GM12892 (cell line): Measurements from ENCODE around the gene AGO4.
"Not testable (repeated sequence)": the region's sequence is repeated elsewhere in the genome, so short reads cannot be mapped to it uniquely, and the experiment has no call there.

Experiments used
- DNase-seq: peaks from one replicate; pipeline ENCODE4 v3.0.0; 2011; ENCODE audit not compliant: insufficient read length
- FAIRE-seq: peaks from 2 replicates; lab custom pipeline; 2011; peaks lifted over from hg19 to GRCh38; lab: Jason Lieb, UNC
- POLR2A ChIP-seq: IDR thresholded peaks from 2 replicates; pipeline ENCODE4 v1.6.1; 2011; ENCODE audit warnings: low read depth, low read length, control low read depth
- POLR2AphosphoS5 ChIP-seq: IDR thresholded peaks from 2 replicates; pipeline ENCODE4 v1.6.1; 2011; ENCODE audit warnings: low read depth, low read length, control low read depth
- TAF1 ChIP-seq: IDR thresholded peaks from 2 replicates; pipeline ENCODE4 v1.6.1; 2011; ENCODE audit warnings: low read depth, mild to moderate bottlenecking, control low read depth, low read length, borderline replicate concordance

The AGO4 gene

DNA sequence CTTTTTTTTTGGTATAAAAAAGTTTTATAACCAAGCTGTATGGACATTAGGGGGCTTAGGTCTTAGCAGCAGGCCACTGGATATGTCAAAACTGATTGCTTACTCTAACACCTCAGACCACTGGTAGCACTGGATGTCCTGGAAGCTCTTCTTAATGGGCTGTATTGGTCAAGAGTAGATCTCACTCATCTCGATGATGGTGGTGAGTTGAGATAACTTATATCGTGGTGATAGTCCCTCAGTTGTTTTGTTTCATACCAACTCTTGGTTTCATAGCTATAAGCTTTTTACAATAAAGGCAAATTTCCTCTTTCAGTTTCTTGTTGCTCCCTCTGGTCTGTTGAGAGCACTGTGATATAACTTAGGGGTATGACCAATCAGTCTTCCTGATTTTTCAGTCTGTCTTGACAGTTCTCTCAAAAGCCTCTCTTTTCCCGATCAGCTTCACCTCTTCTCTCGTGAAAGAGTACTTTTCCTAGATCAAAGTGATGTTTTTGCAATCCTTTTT lies 65.5 kb downstream of the AGO4 start:
- no peak for FAIRE-seq
- TF ChIP-seq POLR2AphosphoS5 (no peak), POLR2A (no peak), TAF1 (no peak)

DNA sequence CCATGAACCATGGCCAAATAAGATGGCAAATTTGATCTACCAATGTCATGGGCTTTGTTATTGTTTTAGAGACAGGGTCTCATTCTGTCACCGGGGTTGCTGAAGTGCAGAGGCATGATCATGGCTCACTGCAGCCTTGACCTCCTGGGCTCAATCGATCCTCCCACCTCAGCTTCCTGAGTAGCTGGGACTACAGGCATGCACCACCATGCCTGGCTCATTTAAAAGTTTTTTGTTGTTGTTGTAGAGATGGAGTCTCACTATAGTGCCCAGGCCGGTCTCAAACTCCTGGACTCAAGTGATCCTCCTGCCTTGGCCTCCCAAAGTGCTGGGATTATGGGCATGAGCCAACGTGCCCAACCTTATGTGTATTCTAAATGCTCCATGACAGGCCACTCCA lies 66.3 kb downstream of the AGO4 start:
- not testable (repeated sequence) for DNase-seq, FAIRE-seq

More for the DNA sequence above, 65.5 kb downstream of the AGO4 start:
- DNase-seq: no peak

DNA sequence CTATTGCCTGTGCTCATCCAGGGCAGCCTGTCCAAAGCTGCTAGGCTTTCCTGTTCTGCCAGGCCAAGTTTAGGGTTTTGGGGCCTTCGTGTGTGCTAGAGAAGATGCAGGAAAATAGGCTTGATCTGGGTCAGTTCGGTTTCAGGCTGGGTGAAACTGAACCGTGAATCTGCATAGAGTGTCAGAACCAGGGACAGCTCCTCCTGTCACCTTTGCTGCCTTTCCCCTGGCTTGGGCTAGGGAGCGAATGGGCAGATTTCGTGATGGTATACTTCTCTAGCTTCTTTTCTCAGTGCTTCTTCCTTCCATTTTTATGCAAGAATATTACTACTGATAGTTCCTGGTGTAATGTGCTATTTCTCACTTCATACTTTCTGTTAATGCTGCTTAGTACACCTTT lies 69.2 kb downstream of the AGO4 start:
- no peak for FAIRE-seq
- TF ChIP-seq POLR2AphosphoS5: no peak
- no peak for TF ChIP-seq TAF1
- DNase-seq: no peak

DNA sequence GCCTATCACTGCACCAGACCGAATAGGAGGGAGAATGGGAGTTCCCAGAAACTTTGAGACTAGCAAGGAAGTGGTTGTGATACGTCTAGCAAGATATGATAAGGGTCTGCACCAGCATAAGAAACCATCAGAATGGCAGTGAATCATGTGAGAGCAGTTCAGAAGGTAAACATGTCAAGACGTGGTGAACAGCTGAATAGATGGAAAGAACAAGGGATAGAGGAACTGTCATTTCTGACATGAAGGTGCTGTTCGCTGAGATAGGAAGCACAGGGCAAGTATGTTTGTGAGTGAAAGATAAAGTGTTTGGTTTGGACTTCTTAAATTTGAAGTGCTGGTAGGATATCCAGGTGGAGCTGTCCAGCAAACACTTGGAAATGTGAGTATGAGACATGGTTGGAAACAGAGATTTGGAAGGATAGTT lies 74.0 kb downstream of the AGO4 start:
- TF ChIP-seq TAF1 (no peak), POLR2AphosphoS5 (no peak), POLR2A (no peak)
- FAIRE-seq (no peak), DNase-seq (no peak)

DNA sequence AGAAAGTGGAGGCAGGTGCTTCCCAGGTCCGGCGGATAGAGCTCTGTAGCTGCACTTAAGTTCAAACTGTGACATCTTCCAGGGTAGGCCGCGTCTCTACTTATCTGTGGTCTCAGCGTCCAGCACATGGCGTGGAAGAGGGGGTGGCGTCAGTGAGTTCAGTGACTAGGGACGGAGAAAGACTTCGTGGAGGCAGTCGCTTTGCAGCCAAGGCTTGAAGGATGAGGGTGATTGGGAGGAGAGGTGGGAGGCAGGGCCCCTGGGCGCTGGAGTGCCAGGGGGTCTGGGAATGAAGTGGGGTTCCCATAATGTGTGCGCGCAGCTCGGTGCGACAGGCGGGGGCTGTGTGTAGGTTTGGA lies 74.7 kb downstream of the AGO4 start:
- TF ChIP-seq TAF1 (no peak), POLR2AphosphoS5 (no peak), POLR2A (no peak)
- DNase-seq (no peak), FAIRE-seq (no peak)

DNA sequence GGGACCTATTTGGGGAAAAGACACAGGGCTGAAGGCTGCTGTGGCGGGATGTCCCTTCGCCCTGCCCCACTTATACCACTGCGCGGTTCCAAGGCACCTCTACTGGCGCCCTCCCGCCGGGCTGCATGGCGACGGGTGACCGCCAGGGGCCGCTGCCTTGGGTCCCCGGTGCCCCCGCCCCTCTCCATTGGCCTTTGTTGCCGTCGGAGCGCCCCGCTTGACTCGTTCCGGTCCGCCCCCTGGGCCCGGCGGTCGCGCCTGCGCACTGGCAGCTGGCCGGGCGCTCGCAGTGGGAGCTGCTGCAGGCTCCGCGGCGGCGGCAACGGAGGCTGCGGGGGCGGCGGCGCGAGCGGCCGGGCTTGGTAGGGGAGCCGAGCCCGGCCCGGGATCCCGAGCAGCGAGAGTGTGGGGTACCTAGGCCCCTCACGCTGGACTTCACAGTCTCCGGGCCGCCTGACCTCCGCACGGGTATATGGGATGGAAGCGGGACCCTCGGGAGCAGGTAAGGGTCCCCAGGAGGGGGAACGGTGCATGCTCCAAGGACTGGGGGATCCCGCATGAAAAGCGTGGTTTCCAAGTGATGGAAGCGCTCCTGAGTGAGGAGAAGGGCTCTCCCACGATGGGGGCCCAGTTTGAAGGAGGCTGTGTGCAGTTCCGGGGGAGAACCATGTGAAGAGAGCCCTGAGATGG lies 75.3 kb downstream of the AGO4 start, which contains the start of gene AGO1:
Gene AGO1, plus strand, starts transcription at position 265 of the 690 bp plus-strand sequence. Its CDS starts 213 bp downstream, at position 478.
- FAIRE-seq: peak; percentile 95
- TF ChIP-seq TAF1 (no peak; the same call in 1 of the 2 replicates), POLR2AphosphoS5 (no peak), POLR2A (peak; percentile 61; the same call in 1 of the 2 replicates)
- DNase-seq: peak; percentile 99

DNA sequence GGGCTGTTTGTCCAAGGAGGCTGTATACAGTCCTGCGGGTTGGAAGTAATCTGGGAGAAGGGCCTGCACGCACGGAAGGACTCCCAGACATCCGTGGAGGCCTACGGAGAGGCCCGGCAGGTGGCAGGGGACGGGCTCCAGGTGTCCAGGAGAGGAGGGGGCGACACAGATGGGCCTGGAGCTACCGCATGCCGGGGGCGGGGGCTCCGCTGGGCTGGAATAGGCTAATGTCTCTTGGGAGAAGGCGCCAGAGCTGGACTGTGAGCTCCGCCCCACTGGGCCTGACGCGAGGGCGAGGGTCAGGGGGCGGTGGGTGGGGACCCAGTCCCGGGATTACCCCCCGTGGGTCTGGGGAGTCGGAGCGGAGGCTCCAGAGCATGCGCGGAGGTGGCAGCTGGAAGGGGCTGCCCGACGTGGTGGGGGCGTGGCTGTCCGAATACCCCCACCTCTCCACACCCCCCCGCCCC lies 75.9 kb downstream of the AGO4 start:
- TF ChIP-seq POLR2A (no peak), POLR2AphosphoS5 (no peak), TAF1 (no peak)
- peak; percentile 48 for DNase-seq
- FAIRE-seq: peak; percentile 73

DNA sequence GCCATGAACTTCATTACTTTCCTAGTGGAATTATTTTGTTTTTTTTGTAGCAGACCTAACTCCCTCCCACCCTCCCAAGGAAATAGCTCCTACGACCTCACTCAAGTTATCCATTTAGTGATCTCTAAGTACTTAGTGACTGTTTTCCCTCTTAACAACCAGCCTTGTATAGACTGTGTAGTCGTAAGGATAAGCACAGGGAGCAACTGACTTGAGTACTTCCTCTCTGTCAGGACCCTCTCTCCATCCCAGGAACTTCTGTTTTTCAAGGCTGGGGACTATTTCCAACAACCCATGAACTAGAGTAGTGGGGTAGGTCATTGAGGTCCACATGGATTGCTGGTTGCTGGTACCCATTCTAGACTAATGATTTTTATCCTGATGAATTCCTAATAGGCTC lies 77.1 kb downstream of the AGO4 start:
- DNase-seq (no peak), FAIRE-seq (no peak)
- TF ChIP-seq TAF1 (no peak), POLR2AphosphoS5 (no peak), POLR2A (no peak)

DNA sequence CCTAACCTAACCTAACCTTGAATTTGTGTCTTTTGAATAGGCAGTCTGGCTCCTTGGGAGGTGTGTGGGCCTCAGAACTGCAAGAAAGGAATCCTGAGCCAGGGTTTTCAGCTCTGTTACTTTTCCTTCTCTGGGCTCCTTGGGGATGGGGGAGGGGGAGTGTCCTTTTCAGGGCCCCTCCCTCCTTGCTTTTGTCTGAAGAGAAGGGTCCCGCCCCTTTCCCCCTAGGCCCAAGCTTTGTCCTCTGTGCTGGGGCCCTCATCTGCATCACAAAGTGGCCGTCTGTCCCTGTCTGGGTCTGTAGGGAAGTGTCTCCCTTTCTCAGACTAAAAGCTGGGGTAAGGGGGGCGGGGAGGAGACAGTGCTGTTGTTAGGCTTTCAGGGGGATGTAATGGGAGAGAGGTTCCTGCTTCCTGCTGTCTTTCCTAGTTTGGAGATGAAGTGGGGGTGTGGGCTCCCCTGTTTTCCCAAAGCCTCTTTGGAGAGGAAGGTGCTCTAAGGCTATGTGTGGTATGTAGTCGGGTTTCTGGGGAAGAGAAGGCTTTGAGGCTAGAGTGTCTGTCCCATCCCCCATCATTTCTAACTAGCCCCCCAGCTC lies 78.2 kb downstream of the AGO4 start:
- FAIRE-seq (no peak), DNase-seq (no peak)
- no peak for TF ChIP-seq POLR2AphosphoS5
- no peak for TF ChIP-seq TAF1
- TF ChIP-seq POLR2A: no peak

DNA sequence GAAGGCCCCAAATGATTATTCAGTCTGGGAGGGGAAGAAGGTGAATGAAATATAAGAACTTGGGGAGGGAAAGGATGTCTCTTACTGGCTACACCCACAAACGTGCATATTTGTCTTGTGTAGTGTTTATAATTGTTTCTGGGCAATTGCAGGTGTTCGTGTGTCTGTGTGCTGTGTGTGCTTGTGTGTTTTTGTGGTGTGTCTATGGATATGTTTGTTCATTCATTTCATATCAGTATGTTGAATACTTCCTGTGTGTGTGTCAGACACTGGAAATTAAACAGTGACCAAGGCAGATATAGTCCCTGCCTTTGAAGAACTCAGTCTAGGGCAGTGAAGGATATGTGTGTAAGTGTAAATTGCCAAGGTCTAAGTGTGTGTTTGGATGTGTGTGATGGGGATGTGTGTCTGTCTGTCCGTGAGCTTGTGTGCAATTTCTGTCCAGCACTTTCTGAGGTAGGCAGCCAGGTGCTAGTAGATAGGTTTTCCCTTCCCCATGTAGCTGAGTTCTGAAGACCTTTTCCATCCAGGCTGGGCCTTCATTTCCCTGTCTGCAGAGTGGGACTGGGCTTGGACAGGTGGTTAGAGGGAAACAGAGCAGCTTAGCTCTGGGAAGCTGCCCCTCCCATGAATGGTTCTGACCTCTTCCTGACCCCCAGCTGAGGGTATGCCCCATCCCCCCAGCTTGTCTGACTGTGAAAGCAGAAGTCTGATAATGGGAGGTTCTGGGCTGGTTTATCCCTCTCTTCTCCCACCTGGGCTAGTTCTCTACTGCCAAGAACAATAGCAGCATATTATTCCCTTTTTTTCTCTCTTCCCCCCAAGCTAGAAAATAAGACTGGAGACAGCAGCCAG lies 79.0 kb downstream of the AGO4 start:
- TF ChIP-seq TAF1 (no peak), POLR2A (no peak), POLR2AphosphoS5 (no peak)
- DNase-seq: peak; percentile 32
- FAIRE-seq: peak; percentile 74

DNA sequence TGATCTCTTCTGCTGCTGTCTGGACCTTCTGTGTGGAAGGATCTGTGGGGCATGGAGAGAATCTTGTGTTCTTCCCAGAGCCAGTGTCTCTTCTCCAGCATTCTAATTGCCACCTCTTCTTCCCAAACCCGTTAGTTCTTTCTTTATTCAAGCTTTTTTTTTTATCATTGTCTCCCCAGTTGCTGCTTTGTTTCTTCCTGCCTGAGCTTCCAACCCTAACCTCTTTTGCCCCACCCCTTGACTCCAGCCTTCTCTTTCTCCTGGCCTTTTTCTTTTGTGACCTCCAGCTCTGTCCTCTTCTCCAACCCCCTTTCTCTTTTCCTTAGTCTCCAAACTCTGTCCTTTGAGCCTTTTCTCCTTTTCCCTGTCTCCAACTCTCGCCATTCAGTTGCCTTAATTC lies 79.7 kb downstream of the AGO4 start:
- TF ChIP-seq POLR2AphosphoS5 (no peak), POLR2A (no peak), TAF1 (no peak)
- FAIRE-seq: no peak
- DNase-seq: no peak
